Measurements from ENCODE around the gene ERMN.

ERMN gene

DNA sequence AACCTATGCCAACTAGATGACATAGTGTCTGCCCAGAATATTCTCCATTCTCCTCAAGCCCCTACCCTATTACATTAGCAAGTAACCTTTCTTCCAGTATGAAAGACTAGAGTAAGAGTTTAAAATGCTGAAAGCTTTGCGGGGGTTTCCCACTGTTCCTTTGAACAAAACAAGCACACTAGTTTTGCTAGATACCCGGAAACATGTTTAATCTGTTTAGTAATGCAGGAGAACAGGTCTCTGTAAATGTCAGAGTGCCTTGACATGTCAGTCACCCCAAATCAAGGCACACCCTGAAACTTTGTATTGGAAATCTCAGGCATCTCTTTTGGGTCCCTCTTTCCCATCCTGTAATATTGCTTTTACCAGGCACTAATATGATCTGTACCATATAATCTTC, 56.6 kb downstream of the ERMN start:
- in situ Hi-C loops (cut with MboI; ENCODE audit: low sequenced_read_pairs, unreplicated experiment) = no loop called here
- no peak for DNase-seq (ENCODE audit: low spot score)
- TF ChIP-seq, protein P1, sequence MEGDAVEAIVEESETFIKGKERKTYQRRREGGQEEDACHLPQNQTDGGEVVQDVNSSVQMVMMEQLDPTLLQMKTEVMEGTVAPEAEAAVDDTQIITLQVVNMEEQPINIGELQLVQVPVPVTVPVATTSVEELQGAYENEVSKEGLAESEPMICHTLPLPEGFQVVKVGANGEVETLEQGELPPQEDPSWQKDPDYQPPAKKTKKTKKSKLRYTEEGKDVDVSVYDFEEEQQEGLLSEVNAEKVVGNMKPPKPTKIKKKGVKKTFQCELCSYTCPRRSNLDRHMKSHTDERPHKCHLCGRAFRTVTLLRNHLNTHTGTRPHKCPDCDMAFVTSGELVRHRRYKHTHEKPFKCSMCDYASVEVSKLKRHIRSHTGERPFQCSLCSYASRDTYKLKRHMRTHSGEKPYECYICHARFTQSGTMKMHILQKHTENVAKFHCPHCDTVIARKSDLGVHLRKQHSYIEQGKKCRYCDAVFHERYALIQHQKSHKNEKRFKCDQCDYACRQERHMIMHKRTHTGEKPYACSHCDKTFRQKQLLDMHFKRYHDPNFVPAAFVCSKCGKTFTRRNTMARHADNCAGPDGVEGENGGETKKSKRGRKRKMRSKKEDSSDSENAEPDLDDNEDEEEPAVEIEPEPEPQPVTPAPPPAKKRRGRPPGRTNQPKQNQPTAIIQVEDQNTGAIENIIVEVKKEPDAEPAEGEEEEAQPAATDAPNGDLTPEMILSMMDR (IDR thresholded peaks at IDR 0.05; ENCODE audit: borderline replicate concordance, control extremely low read depth, extremely low read depth, insufficient read depth, missing control alignments) = no peak

All from GM13976 (cell line).